Globus pallidus (tissue), 1 donor: ENCODE results near the gene SALL3.

Source experiments
- DNase-seq: peaks from one replicate; pipeline ENCODE4 v3.0.0-alpha.2; 2015; ENCODE audit warnings: low spot score

The SALL3 gene

GRCh38 chr18:79006106-79006795 is 26.6 kb downstream of the SALL3 start:
- DNase-seq: no peak

- DNase-seq: no peak
Measured at GRCh38 chr18:79007440-79007839, 27.8 kb downstream of the SALL3 start.

GRCh38 chr18:79008356-79008940 is 28.8 kb downstream of the SALL3 start:
- no peak for DNase-seq

- DNase-seq: no peak
Measured at GRCh38 chr18:79010802-79011201, 31.2 kb downstream of the SALL3 start.

GRCh38 chr18:79011300-79011870 is 31.8 kb downstream of the SALL3 start:
- no peak for DNase-seq

- DNase-seq: no peak
Measured at GRCh38 chr18:79013869-79014268, 34.3 kb downstream of the SALL3 start.

GRCh38 chr18:79018911-79019310 is 39.3 kb downstream of the SALL3 start:
- DNase-seq: no peak

- no peak for DNase-seq
Measured at GRCh38 chr18:79019881-79020280, 40.3 kb downstream of the SALL3 start.

GRCh38 chr18:79022603-79023002 is 43.0 kb downstream of the SALL3 start:
- no peak for DNase-seq

- no peak for DNase-seq
Measured at GRCh38 chr18:79026491-79026890, 46.9 kb downstream of the SALL3 start.

GRCh38 chr18:79030680-79031079 is 51.1 kb downstream of the SALL3 start:
- no peak for DNase-seq

GRCh38 chr18:79042276-79042675 is 62.7 kb downstream of the SALL3 start:
- no peak for DNase-seq

GRCh38 chr18:79043288-79043687 is 63.7 kb downstream of the SALL3 start:
- DNase-seq: no peak

- no peak for DNase-seq
Measured at GRCh38 chr18:79046522-79046921, 66.9 kb downstream of the SALL3 start.

GRCh38 chr18:79047556-79048244 is 68.1 kb downstream of the SALL3 start:
- DNase-seq: no peak

GRCh38 chr18:79048245-79048632 is 68.6 kb downstream of the SALL3 start:
- DNase-seq: no peak

- no peak for DNase-seq
Measured at GRCh38 chr18:79049506-79049905, 69.9 kb downstream of the SALL3 start.
